ENCODE measurements around the gene SEC11A.
A peak's percentile ranks its signal among the peaks of the same experiment; 100 is the strongest.

Gene SEC11A

DNA sequence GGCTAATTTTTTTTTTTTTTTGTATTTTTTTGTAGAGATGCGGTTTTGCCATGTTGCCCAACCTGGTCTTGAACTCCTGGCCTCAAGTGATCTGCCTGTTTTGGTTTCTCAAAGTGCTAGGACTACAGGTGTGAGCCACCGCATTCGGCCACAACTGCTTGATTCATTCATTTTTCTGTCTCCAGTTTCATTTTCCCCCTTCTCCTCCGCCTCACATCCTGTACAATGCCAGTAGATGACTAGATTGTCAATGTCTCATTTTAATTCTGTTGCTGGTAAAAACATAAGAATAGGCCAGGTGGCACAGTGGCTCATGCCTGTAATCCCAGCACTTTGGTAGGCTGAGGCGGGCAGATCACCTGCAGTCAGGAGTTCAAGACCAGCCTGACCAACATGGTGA, 20.4 kb upstream of the SEC11A start:
- DNase-seq = no peak

DNA sequence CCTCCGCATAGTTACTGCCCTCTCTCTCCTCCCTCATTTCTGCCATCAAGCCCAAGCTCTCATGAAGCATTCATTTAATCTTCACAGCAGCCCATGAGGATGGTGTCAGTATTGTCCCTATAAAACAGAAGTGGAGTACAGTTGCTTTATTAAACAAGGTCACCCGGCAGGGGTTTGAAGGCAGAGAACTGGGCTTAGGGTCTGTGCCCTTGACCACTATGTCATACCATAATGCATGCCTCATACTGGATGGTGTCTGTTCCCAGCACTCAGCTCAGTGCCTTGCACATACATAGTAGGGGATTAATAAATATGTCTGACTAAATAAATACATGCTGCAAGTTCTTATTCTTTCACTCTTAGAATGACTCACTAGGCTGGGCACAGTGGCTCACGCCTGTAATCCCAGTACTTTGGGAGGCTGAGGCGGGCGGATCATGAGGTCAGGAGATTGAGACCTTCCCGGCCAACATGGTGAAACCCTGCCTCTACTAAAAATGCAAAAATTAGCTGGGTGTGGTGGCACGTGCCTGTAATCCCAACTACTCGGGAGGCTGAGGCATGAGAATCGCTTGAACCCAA, 19.6 kb upstream of the SEC11A start:
- peak; percentile 62 to 83 (median 66) for DNase-seq

DNA sequence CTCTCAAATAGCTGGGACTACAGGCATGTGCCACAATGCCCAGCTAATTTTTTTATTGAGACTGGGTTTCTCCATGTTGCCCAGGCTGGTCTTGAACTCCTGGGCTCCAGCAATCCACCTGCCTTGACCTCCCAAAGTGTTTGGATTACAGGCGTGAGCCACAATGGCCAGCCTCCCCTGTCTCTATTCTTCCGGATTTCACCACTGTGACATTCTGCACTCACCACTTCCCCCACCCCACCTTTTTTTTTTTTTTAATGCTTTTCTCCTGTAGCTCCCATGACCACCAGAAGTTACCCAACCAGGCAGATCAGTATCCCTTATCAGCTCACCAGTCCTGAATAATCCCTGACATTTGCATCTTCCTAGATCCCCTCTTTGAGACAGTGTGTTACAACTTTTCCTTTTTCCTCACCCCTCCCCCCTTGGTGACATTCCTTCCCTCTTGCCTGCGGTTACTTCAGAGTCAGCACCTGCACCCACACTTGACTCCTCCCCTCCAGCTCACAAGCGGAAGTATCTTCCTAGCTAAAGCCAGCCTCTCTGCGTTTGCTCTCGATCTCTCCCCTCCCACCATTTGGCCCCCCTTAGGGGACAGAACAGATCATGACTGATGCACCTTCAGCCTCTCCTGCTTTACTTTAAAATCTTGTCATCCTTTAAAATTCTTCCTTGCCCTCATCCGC, 19.0 kb upstream of the SEC11A start:
- peak; percentile 79 to 90 (median 90) for DNase-seq

DNA sequence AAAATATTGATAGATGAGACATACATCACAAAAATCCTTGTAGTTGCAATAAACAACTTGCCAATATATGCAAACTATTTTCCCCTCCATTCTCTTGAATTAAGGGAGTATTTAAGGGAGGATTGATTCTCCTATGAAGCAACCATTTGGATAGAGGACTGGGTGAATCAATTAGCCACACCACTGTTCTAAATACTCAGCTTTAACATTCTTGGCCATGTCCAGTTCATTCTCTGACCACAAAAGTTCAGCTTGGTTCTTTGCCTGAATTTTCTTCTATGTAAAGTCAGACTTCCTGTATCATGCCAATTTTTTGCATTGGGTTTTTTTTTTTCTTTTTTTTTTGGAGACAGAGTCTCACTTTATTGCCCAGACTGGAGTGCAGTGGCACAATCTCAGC, 15.8 kb upstream of the SEC11A start:
- peak in 1 of 4 experiments; percentile 16 for DNase-seq

DNA sequence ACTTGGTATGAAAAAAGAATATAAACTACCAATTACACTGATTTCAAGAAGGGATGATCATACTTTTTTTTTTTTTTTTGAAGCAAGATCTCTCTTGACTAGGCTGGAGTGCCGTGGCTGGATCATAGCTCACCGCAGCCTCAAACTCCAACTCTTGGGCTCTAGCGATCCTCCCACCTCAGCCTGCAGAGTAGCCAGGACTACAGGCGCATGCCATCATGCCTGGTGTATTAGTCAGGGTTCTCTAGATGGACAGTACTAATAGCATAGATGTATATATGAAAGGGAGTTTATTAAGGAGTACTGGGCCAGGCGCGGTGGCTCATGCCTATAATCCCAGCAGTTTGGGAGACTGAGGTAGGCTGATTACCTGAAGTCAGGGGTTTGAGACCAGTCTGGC, 11.5 kb upstream of the SEC11A start:
- no peak for DNase-seq

DNA sequence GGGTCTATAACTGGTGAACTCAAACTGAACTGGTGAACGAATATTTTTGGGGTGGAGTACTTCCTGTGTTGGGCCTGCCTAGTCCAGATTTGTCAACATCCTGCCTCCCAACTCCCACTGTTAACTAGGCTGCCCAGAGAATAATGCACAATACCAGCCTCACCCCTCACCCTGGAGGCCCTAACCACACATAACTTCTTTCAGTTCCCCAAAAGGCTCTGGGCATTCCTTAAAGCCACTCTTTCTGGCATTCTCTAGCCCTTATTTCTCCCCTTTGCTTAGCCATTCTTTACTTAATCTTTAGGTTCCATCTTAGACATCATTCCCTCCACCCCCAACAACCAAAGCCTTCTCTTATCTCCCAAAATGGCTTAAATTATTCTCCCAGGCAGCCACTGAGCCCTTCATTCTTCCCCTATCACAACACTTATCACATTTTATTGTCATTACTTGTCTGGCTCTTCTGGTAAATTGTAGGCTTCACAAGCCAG, 9.1 kb upstream of the SEC11A start:
- peak; percentile 84 to 92 (median 88) for DNase-seq

DNA sequence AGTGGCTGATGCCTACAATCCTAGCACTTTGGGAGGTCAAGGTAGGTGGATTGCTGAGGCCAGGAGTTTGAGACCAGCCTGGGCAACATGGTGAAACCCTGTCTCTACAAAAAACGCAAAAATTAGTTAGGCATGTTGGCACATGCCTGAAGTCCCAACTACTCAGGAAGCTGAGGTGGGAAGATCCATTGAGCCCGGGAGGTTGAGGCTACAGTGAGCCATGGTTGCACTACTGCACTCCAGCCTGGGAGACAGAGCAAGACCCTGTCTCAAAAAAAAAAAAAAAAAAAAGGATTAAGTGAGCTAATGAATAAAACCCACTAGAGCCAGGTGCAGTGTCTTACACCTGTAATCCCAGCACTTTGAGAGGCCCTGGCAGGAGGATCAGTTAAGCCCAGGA, 6.7 kb upstream of the SEC11A start:
- no peak for DNase-seq

DNA sequence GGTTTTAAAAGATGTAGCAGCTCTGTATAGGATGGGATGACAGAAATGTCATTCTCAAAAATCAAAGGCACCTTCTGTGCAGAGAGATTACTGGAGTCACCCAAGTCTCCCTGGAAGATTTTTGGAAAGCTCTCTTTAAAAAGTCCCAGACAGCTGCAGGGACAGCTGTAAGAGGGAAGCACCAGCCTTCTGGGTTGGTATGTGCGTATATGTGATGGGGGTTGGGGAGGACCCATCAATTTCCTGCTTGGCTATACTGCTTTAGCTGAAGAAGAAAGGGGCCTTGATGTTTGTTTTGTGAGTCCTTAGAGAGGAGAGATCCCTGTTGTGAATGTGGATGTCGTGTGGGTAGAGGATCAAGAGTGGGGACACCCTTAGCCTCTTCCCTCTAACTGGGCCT, 5.4 kb upstream of the SEC11A start:
- peak; percentile 17 to 54 (median 38) for DNase-seq

DNA sequence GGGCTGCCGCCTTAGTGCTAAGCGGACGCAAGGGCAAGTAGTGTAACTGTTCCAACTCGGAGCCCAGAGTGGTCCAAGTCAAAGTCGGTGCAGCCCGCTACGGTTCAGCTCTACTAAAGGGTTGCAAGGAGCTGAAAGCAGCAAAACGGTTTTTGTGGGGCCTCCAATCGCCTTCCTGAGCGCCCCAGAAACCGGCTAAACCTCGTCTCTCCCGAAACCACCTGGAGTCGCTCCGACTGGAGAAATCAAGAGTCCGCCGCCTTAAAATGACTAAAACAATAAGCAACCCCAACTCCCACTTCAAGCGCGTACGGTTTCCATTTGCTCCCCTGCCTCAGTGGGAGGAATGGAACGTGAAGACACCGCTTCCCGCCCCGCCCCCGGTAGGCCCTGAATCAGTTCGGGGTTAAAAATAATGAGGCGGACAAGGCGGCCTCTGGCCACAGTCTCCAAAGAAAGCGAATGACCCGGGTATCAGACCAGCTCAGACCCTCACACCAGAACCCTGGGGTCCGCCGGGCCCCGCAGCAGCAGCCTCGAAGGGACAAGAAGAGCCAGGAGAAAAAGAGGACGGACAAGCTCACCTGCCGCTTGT, 401 bp downstream of the SEC11A start:
- peak; percentile 16 to 45 (median 36) for DNase-seq

DNA sequence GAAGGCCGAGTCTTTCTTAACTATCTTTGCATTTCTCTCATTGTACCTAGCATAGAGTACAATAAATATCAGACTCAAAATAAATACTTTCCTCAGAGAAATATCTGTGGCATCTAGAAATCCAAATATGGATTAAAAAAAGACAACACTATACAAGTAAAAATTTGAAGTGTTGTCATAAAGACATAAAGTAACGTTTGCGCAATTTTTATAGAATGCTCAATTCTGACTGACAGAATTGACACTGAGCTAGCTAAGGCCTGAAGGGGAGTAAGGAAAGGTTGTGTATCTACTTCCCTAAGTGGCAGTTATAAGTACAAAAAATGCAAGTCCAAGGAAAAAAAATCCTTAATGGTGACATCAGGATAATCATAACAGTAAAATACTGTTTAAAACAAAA, 1.1 kb downstream of the SEC11A start:
- DNase-seq = peak in 2 of 4 experiments; percentile 53 to 55

DNA sequence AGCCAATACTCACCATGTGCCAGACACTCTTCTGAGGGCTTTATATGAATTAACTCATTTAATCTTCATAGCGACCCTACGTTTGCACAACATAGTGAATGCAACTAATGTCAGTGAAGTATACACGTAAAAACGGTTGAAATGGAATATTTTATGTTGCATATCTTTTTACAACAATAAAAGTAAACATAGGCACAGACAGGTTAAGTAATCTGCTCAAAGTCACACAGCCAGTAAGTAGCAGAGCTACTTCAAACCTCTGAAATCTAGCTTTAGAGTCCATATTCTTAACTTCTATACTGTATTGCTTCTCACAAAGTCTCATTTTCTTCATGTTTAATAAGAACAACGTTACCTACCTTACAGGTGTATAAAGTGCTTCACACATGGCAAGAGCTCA, 1.6 kb downstream of the SEC11A start:
- no peak for DNase-seq

DNA sequence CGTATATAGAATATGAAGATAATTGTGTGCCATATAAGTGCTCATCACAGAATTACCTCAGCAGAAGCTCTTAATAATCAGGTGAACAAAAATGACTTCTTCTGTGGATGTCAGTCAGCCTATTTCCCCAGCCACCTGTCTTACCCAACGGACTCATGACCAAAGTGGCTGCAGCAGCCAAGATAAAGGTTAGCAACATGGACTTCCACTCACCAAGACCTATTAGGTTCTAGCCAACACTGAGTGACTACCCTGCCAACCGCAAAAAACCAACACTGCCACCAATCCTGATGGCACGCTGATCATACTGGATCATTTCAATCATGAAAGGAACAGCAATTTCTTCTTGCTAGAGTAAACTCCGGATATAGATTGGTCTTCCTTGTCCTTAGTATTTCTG, 12.1 kb downstream of the SEC11A start:
- no peak for DNase-seq

DNA sequence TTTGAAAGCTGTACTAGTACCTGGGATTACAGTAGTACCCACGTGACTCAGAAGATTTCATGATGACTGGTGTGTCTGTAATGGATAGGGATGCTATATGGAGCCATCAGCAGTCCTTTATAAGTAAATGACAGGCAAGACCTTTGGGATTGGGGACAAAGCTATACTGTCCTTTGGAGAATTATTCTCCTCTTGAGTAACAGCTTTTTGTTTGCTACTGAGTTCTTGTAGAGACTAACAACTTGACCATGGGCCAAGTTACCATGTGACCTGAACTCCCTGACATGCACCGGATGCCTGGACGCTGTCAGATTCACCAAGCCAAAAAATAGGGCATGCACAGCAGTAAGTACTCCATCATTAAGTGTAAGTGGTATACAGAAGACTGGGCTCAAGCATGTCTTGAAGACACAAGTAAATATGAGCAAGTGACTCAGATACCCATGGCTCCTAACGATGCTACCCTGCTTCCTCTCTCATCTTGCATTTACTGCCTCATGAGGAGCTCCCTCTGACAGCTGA, 12.9 kb downstream of the SEC11A start:
- peak; percentile 37 to 67 (median 58) for DNase-seq

DNA sequence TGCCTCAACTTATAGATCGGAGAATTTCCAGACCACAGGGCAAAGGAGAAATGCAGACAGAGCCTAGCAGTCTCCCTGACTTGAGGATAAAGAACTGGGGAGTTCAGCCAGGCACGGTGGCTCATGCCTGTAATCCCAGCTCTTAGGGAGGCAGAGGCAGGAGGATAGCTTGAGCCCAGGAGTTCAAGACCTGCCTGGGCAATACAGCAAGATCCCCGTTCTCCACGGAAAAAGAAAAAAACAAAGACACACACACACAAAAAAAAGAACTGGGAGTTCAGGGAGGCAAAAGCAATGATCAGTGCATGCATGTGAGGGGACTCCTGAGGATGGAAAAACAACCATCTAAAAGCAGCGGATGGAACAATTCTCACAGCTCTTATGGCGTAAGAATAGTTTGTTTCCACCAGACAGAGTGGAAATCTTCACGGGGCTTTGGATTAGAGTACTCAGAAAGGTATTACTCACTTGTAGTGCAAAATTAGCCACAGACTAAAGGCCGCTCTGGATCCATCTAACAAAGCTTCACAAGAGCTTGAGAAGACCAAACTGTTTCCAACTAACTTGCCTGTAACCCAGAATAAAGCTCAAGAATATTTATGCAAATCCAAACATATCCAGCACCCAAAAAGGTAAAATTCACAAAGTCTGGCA, 16.3 kb downstream of the SEC11A start:
- no peak for DNase-seq

DNA sequence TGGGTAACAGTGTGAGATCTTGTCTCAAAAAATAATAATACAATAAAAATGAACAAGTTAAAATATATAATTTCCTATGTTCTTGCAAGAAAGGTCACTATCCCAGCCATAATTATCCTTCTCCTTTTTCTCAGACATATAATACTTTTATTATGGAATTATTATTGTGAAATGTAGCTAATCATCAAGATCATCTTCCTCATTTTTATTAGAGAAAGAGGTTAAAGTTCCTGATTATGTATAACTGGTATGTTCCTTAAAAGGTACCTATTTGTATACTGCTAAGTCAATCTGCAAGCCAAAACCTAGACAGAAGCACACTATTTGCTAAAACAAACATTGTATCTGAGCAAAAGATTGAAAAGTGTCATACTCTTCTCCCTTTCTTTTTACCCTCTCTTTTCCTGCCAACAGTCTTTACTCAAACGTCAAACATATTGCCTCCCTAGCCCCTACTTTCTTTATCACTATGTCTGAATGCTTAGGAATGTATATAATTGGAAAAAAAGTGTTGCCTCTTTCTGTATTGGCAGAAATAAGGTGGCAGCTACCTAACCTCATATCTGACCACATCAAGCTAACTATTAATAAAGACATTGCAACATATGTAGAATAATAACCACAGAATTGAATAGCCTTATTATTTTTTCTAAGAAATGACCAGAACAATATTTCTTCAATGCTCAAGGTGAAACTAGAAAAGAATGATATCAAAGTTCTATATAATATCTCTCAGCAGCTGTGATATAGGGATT, 18.5 kb downstream of the SEC11A start:
- peak in 2 of 4 experiments; percentile 59 to 61 for DNase-seq

DNA sequence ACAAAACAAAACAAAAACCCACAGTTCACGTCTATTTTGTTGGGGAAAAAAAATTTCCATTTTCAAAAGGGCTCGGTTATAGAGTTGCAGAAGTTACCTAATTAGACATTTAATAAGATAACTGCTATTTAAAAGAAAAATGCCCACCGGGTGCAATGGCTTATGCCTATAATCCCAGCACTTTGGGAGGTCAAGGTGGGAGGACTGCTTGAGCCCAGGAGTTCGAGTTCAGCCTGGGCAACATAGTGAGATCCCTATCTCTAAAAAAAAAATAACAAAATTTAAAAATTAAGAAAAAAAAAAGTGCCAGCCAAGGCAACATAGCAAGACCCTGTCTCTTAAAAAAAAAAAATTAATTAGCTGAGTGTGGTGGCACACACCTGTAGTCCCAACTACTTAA, 19.2 kb downstream of the SEC11A start:
- no peak for DNase-seq

DNA sequence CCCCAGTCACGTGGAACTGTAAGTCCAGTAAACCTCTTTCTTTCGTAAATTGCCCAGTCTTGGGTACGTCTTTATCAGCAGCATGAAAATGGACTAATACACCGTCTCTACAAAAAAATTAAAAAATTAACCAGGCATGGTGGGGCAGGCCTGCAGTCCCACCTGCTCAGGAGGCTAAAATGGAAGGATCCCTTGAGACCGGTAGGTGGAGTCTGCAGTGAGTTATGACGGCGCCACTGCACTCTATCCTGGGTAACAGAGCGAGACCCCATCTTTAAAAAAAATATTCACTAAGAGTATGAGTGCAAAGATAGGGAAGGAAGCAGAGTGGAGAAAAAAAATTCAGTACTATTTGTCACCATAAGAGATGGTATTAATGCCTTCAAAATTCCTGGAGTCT, 25.6 kb downstream of the SEC11A start:
- DNase-seq = no peak

DNA sequence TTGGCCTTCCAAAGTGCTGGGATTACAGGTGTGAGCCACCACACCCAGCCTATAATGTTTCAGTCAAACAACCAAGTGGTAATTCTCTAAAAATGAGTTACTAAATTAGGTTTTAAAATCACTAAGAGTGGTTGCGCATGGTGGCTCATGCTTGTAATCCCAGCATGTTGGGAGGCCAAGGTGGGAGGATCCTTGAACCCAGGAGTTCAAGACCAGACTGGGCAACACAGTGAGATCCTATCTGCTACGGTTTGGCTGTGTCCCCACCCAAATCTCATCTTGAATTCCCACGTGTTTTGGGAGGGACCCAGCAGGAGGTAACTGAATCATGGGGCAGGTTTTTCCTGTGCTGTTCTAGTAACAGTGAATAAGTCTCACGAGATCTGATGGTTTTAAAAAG, 26.1 kb downstream of the SEC11A start:
- DNase-seq = no peak

DNA sequence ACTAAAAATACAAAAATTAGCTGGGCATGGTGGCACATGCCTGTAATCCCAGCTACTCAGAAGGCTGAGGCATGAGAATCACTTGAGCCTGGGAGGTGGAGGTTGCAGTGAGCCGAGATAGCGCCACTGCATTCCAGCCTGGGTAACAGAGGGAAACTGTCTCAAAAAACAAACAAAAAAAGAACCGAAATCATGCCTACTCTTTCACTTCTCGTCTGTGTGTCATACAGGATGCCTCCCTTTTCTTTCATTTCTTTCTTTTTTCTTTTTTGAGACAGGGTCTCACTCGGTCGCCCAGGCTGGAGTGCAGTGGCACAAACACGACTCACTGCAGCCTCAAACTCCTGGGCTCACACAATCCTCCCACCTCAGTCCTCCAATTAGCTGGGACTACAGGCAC, 29.5 kb downstream of the SEC11A start:
- DNase-seq = peak in 1 of 4 experiments; percentile 10

DNA sequence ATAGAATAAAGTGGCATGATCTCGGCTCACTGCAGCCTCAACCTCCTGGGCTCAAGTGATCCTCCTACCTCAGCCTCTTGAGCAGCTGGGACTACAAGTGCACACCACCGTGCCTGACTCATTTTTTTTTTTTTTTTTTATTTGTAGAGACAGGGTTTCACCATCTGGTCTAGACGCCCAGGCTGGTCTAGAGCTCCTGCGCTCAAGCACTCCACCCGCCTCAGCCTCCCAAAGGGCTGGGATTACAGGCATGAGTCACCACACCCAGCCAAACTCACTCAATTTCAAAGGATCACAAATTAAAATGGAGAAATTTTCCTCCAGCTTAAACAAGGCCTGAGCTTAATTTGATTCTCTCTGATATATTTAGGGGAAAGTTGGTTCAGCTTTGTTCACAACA, 30.6 kb downstream of the SEC11A start:
- peak; percentile 17 to 58 (median 52) for DNase-seq

DNA sequence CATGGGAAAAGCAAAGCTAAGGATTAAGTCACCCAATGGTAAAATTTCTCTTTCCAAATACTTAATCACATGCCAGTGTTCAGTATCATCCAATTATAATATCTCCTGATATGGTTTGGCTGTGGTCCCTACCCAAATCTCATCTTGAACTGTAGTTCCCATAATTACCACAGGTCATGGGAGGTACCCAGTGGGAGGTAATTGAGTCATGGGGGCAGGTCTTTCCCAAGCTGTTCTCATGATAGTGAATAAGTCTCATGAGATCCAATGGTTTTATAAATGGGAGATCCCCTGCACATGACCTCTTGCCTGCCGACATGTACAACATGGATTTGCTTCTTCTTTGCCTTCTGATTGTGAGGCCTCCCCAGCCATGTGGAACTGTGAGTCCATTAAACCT, 31.8 kb downstream of the SEC11A start:
- peak; percentile 54 to 75 (median 62) for DNase-seq

DNA sequence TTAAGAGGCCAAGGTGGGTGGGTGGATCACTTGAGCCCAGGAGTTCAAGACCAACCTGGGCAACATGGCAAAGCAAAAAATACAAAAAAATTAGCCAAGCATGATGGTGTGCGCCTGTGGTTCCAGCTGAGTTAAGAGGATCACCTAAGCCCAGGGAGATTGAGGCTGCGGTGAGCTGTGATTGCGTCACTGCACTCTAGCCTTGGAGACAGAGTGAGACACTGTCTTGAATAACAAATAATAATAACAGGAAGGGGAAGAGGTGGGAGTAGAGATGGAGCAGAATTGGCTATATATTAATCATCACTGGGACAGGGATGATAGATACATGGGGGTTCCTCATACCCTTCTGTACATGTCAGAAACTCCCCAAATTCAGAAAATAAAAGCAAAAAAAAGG, 34.1 kb downstream of the SEC11A start:
- DNase-seq = peak in 3 of 4 experiments; percentile 23 to 54 (median 42)

All from suppressor macrophage (primary cell).